ENCODE measurements around the gene ANO6. TPM values are rescaled to one million over a fixed set of nuclear protein-coding genes. Genes with fewer than 3 reads are reported as not detected.
A peak's percentile ranks its signal among the peaks of the same experiment; 100 is the strongest.

Gene ANO6
- total and polyA plus RNA-seq, 12 donors, result 8.9 to 52.2 (median 40.9) TPM

- ATAC-seq (no peak), DNase-seq (no peak)
- Histone ChIP-seq H3K27ac (no peak overlapping the region), H3K4me3 (no peak overlapping the region), H3K9me3 (no peaks in the 10 kb centered on the region), H3K36me3 (no peaks in the 10 kb centered on the region), H3K4me1 (peaks cover 0 to 14% (median 0%) of the 10 kb centered on the region in 9 donors), H3K27me3 (no peaks in the 10 kb centered on the region)
- 94 to 97% methylated on average over 1 of the region's 1 CpG for WGBS, 2 donors
- TF ChIP-seq CTCF (IDR thresholded peaks at IDR 0.05), result no peak
- intact Hi-C loops (cut with DNase I), result loop anchor here in 3 of 10 donors (5.0 to 10.0 kb wide), 3 partner anchors 40 to 513 kb away; partner anchors contain the start of gene ARID2 (in 1 of the 3)
These were observed 3.8 kb upstream of the ANO6 start for GRCh38 chr12:45212064-45212463.

GRCh38 chr12:45213107-45213506 lies 2.8 kb upstream of the ANO6 start:
- 96 to 100% methylated on average over 1 of the region's 1 CpG for WGBS, 2 donors
- intact Hi-C loops (cut with DNase I), result loop anchor here in 3 of 10 donors (5.0 to 10.0 kb wide), 3 partner anchors 41 to 512 kb away; partner anchors contain the start of gene ARID2 (in 1 of the 3)

GRCh38 chr12:45214071-45214470 lies 1.8 kb upstream of the ANO6 start:
- TF ChIP-seq CTCF (IDR thresholded peaks at IDR 0.05), result no peak
- H3K4me1 ChIP-seq, result peaks cover 0 to 34% (median 19%) of the 10 kb centered on the region in 9 donors
- no peaks in the 10 kb centered on the region for H3K9me3 ChIP-seq
- H3K36me3 ChIP-seq, result no peaks in the 10 kb centered on the region
- H3K4me3 ChIP-seq, result no peak overlapping the region
- H3K27ac ChIP-seq, result no peak overlapping the region
- no peak for ATAC-seq
- no peak for DNase-seq
- intact Hi-C loops (cut with DNase I), result loop anchor here in 3 of 10 donors (2.0 to 10.0 kb wide), 4 partner anchors 42 to 511 kb away; partner anchors contain the start of gene ARID2 (in 1 of the 3)
- no peaks in the 10 kb centered on the region for H3K27me3 ChIP-seq

More at GRCh38 chr12:45213107-45213506, 2.8 kb upstream of the ANO6 start:
- Histone ChIP-seq H3K27ac (no peak overlapping the region), H3K9me3 (no peaks in the 10 kb centered on the region), H3K4me1 (peaks cover 0 to 24% (median 9%) of the 10 kb centered on the region in 9 donors), H3K27me3 (no peaks in the 10 kb centered on the region), H3K36me3 (no peaks in the 10 kb centered on the region), H3K4me3 (no peak overlapping the region)
- ATAC-seq, result no peak
- no peak for DNase-seq
- TF ChIP-seq CTCF (IDR thresholded peaks at IDR 0.05), result no peak

- Histone ChIP-seq H3K9me3 (no peaks in the 10 kb centered on the region), H3K27ac (peak overlapping the region; percentile 91 to 99 (median 94)), H3K4me1 (peaks cover 0 to 42% (median 27%) of the 10 kb centered on the region in 9 donors), H3K36me3 (no peaks in the 10 kb centered on the region), H3K4me3 (peak overlapping the region; percentile 67 to 98 (median 90)), H3K27me3 (no peaks in the 10 kb centered on the region)
- DNase-seq, result no peak
- TF ChIP-seq CTCF (IDR thresholded peaks at IDR 0.05), result peak in 1 of 9 donors; percentile 22
- 12 to 13% methylated on average over 11 of the region's 11 CpGs for WGBS, 2 donors
- ATAC-seq, result peak in 1 of 8 donors; percentile 20
- intact Hi-C loops (cut with DNase I), result loop anchor here in 5 of 10 donors (2.0 to 10.0 kb wide), 8 partner anchors 42 to 510 kb away; partner anchors contain the start of gene ARID2 (in 1 of the 5)
These were observed 1.0 kb upstream of the ANO6 start for GRCh38 chr12:45214749-45215418.

All from heart right ventricle (tissue), 16 donors.